DOHH2 (cell line): ENCODE data around the gene TMTC3.

ENCODE experiments used
- EZH2phosphoT487 ChIP-seq: fragments of 200-600 bp; sonication (generic); IDR thresholded peaks from 2 replicates; pipeline ENCODE4 v1.6.1; 2017; ENCODE audit warnings: borderline replicate concordance, mild to moderate bottlenecking, antibody characterized with exemption, low read length, moderate library complexity, mixed read lengths
- TF ChIP-seq, protein P1 (sequence below): fragments of 200-600 bp; sonication (generic); IDR thresholded peaks from one replicate; pipeline ENCODE4 v1.5.1; 2014; ENCODE audit warnings: antibody characterized with exemption, mild to moderate bottlenecking, low read depth, low read length; ENCODE audit not compliant: poor library complexity, severe bottlenecking

DNA sequence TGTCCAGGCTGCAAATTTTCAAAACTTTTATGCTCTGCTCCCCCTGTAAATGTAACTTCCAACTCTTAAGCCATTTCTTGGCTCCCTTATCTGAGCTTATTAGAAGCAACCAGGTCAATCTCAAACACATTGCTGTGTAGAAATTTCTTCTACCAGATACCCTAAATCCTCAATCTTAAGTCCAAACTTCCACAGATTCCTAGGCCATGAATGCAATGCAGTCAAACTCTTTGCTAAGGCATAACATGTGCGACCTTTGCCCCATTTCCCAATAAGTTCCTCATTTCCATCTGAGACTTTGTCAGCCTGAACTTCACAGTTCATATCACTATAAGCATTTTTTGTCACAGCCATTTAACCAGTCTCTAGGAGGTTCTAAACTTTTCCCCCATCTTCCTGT, 64.5 kb downstream of the TMTC3 start:
- TF ChIP-seq, protein P1, sequence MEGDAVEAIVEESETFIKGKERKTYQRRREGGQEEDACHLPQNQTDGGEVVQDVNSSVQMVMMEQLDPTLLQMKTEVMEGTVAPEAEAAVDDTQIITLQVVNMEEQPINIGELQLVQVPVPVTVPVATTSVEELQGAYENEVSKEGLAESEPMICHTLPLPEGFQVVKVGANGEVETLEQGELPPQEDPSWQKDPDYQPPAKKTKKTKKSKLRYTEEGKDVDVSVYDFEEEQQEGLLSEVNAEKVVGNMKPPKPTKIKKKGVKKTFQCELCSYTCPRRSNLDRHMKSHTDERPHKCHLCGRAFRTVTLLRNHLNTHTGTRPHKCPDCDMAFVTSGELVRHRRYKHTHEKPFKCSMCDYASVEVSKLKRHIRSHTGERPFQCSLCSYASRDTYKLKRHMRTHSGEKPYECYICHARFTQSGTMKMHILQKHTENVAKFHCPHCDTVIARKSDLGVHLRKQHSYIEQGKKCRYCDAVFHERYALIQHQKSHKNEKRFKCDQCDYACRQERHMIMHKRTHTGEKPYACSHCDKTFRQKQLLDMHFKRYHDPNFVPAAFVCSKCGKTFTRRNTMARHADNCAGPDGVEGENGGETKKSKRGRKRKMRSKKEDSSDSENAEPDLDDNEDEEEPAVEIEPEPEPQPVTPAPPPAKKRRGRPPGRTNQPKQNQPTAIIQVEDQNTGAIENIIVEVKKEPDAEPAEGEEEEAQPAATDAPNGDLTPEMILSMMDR, result no peak
- no peak for TF ChIP-seq EZH2phosphoT487
